IPS-NIHi11 (cell line): ENCODE data around the gene EEF2K.
"Not testable (repeated sequence)": the region's sequence is repeated elsewhere in the genome, so short reads cannot be mapped to it uniquely, and the experiment has no call there.

ENCODE experiments used
- DNase-seq: peaks from one replicate; pipeline ENCODE4 v3.0.0; 2012; ENCODE audit warnings: mixed read lengths, low spot score

The EEF2K gene

DNA sequence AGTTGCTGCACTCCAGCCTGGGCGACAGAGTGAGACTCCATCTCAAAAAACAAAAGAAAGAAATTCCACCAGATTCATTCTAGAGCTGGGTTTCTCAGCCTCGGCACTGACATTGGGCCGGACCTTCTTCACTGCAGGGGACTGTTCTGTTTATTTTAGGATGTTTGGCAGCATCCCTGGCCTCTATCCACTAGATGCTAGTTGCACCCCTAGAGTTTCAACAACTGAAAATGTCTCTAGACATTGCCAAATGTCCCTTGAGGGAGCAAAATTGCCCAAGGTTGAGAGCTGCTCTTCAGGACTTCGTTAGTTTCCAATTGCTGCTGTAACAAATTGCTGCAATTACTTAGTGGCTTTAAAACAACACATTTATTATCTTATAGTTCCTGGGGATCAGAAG, 7.2 kb downstream of the EEF2K start:
- no peak for DNase-seq

DNA sequence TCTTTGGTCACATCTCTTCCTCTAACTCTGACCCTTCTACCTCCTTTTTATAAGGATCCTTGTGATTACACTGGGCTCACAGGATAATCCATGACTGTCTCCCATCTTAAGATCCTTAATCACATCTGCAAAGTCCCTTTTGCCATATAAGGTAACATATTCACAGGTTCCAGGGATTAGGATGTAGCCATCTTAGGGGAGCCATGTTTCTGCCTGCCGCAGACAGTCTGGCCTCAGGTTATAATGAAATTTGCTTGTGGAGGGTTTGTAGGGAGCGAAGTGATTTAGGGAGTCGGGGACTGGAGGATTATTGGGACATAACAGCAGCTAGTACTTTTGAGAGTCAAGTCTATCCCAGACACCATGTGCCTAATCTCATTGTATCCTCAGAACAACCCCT, 7.7 kb downstream of the EEF2K start:
- DNase-seq: no peak

DNA sequence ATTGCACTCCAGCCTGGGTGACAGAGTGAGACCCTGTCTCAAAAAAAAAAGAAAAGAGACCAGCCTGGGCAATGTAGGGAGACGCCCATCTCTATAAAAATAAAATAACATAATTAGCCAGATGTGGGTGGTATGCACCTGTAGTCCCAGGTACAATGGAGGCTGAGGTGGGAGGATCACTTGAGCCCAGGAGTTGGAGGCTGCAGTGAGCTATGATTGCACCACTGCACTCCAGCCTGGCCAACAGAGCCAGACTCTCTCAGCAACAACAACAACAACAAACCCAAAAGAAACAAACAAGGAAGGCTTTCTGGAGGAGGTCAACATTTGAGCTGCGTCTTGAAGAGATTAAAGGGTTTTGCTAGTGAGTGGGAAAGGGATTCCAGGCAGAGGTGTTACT, 8.3 kb downstream of the EEF2K start:
- DNase-seq: no peak

DNA sequence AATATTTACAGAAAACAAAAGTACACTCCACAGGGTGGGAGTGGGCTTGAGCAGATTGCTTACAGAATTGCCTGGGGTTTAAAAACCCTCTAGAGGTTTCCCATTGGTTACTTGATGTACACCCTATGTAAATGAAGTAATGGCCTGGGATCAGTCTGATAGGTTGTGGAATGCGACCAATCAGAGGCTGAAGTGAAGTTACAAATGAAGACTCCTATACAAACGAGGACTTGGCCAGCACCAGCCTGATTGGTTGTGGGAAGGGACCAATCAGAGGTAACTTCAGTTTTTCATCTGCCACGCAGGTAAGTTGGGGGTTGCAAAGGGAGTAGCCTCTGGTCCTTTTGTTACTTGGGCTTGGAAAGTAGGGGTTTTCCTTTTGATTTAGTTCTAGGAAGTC, 8.8 kb downstream of the EEF2K start:
- no peak for DNase-seq

DNA sequence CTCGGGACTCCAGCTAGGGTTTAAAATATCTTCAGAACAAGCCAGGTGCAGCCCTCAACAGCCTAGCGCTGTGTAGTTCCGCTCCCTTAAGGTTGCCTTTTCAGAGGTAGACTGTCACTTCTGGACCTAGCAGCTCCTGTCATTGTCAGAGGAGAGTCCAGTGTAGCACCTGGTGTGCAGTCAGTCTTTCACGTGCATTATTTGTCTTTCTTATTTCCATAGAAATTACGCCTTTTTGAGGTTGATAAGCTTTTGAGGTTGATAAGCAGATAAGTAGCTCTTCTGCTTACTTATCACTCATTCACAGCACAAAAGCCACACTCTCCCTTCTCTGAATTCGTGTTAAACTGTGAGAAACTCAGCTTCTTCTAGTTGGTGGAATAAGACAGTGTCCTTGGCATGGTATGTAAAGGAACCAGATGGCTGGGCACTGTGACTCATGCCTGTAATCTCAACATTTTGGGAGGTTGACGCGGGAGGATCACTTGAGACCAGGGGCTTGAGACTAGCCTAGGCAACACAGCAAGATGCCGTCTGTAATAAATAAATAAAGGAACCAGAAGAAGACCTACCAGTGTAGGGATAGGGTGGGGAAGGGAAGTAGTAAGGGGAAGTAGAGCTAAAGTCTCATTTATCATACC, 10.2 kb downstream of the EEF2K start:
- no peak for DNase-seq

DNA sequence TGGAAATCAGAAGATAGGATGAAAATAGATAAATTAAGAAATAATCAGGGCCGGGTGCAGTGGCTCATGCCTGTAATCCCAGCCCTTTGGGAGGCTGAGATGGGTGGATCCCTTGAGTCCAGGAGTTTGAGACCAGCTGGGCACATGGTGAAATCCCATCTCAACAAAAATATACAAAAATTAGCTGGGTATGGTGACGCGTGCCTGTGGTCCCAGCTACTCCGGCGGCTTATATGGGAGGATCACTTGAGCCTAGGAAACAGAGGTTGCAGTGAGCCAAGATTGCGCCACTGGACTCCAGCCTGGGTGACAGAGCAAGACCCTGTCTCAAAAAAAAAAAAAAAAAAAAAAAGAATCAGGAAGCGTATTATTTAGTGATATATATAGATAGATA, 10.8 kb downstream of the EEF2K start:
- not testable (repeated sequence) for DNase-seq

DNA sequence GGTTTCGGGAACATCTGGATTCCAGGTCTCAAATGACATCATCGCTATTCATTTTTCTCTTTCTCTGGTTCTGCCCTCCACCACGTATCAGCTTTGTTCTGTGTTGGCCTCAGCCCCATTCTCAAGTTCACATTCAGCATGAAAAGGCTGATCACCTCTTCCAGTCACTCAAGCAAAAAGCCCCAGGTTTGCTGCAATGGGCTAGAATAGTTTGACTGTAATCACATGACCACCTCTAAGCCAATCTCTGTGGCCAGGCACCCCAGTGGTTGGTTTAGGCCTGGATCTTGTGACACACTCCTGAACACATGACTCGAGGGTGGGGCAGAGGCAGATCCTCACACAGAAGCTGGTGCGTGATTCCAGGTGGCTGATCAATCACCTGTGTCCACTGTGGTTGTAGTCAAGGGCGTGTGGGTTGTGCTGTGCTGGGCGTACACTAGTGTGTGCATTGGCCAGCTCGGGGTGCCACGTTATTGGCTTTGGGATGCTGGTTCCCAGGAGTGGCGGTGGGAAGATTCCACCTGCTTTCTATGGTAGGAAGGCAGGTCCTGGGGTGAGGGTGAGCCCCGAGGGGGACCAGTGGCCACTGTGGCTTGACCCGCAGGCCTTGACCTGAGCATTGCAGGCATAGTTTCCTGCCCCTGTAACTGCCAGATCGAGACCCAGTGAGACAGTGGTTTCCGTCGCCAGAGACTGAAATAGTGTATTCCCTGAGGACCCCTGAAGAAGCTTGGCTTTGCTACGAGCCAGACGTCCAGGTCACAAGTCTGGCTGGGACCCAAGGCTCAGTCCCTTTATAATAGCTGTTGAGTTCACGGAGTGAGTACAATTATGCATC, 12.0 kb downstream of the EEF2K start:
- peak; percentile 54 for DNase-seq

DNA sequence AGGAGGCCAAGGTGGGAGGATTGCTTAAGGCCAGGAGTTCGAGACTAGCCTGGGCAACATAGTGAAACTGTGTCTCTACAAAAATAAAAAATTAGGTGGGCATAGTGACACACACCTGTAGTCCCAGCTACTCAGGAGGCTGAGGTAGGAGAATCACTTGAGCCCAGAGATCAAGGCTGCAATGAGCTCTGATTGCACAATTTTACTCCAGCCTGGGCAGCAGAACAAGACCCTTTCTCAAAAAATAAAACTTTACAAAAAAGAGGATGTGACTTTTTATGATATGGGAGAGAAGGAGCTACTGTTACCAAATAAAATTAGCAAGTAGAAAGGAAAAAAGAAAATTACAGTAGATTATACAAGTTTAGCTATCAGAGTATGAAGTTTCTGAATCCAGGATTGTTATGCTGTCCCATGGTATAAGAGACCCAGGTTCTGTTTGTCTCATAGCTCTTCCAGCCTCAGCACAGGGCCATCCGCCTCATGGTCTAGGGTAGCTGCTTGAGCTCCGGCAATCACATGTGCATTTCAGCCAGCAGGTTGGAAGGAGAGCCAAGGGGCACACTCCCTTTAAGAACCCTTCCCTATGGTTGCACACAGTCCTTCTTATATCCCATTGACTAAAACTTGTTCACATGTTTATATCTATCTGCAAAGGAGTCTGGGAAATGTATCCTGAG, 13.5 kb downstream of the EEF2K start:
- DNase-seq: no peak

DNA sequence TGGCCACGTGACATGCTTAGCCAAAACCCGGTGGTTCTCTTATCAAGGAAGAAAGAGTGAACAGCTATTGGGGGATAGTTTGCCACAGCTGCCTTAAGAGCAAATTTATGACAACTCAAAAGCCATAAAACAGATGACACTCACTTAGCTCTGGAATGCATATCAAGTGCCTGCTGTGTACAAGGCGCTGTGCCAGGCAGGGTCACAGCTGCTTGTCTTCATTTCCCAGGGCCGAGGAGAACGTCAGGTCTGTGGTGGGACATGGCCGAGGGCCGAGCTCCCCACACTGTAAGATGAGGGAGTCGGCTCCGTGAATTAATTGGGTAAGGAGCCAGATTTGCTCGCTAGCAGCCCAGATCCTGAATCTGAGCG, 14.0 kb downstream of the EEF2K start:
- DNase-seq: no peak

DNA sequence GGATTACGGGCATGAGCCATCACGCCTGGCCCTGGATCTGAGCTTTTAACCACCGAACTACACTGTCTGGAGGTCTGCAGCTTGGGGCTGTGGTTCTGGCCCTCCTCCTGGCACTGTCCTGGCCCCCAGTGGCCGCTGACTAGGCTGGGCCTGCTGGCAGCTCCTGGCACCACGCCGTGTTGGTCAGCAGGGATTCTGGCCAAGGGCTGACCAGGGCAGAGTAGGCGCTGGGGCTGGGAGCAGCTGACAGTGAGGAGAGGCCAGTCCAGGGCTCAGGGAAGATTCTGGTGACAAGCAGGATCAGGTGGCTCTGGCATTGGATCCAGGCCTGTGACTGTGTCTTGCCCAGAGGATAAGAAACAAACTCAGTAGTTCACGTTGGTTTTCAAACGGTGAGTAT, 14.6 kb downstream of the EEF2K start:
- DNase-seq: no peak

DNA sequence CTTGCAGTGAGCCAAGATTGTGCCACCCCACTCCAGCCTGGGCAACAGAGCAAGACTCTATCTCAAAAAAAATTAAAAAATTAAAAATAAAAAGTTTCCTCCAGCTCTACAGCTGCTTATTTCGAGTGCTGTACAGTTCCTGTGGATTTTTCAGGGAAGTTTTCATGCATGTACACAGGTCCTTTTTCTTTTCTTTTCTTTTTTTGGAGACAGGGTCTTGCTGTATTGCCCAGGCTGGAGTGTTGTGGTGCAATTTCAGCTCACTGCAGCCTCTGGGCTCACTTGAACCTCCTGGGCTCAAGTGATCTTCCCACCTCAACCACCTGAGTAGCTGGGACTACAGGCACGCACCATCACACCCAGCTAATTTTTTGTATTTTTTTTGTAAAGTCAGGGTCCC, 15.9 kb downstream of the EEF2K start:
- no peak for DNase-seq

DNA sequence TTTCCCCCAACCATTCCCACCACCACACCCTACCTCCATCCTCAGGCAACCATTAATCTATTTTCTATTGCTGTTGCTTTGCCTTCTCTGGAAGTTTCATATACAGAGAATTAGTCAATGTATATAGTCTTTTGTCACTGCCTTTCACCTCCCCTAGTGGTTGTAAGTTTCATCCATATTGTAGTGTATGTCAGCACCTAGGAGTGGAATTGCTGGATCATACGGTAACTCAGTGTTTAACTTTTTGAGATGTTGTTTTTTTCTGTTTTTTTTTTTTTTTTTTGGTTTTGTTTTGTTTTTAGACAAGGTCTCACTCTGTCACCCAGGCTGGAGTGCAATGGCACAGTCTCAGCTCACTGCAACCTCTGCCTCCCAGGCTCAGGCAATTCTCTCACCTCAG, 16.9 kb downstream of the EEF2K start:
- no peak for DNase-seq

DNA sequence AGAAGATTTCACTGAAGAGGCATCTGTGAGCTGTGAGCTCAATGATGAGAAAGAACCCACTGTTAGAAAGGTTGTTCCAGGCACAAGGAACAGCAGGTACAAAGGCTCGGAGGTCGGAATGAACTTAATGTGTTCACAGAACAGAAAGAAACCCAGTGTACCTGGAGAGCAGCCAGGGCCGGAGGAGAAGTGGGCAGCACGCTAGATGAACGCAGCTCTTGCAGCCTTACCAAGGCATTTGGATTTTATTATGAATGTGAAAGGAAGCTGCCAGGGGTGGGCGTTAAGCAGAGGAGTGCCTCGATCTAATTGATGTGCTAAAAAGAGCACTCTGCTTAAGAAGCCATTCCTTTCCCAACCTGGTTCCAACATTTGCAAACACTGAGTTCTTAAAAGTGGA, 19.0 kb downstream of the EEF2K start:
- peak; percentile 26 for DNase-seq

DNA sequence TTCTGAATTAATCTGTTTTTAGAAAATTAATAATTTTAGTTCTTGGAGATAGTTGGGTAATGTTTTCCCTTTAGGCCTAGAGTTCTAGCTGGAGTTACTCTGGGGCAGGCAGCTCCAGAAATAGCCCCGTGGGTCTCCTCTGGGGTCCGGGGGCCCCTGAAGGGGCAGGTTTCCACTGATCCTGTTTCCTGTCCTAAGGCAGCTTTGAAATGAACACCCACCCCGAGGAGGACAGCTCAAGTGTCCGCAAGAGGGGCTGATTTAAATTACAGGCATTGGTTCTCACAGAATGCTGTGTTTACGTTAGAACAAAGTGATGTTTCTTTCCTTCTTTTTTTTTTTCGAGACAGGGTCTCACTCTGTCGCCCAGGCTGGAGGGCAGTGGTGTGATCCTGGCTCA, 23.8 kb downstream of the EEF2K start:
- DNase-seq: no peak

DNA sequence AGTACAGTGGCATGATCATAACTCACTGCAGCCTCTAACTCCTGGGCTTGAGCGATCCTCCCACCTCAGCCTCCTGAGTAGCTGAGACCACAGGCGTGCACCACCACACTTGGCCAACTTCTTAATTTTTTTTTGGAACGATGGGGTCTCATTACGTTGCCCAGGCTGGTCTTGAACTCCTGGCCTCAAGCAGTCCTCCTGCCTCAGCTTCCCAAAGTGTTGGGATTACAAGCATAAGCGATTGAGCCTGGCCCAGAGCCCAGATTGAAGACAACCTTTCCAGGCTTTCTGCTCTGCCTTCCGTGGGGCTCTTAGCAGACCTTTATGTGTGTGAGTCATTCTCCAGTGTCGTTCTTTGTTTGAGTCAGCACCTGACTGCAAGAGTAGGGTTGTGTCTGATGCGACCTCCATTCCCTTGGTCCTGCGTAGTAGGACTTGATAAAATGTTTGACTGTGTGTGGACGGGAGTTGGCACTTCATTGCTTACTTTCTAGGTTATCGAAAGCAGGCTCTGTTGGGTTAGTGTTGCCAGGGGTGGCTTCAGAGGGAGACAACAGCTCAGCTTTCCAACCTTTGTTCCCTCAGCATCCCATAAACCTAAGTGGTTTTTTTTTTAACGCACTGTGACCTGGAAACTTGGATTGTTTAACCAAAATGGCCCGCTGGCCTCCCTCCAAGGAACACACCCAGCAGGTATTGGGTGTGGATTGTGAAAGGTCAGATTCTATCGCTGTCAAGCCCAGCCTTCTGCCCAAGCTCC, 26.4 kb downstream of the EEF2K start:
- DNase-seq: peak; percentile 44

DNA sequence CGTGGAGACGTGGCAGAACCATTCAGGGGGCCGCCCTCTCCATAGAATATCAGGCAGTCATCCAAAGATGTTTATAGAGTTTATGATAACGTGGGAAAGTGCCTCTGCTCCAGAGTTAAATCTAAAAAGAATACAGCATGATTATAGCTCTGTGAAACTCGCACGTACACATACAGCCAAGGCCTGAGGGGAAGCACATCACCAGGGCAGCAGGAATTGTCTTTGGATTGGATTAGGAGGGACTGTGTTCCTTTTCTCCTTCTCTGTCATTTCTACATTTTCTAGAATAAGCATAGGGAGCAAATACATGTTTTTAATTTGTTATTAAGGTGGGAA, 26.9 kb downstream of the EEF2K start:
- no peak for DNase-seq

DNA sequence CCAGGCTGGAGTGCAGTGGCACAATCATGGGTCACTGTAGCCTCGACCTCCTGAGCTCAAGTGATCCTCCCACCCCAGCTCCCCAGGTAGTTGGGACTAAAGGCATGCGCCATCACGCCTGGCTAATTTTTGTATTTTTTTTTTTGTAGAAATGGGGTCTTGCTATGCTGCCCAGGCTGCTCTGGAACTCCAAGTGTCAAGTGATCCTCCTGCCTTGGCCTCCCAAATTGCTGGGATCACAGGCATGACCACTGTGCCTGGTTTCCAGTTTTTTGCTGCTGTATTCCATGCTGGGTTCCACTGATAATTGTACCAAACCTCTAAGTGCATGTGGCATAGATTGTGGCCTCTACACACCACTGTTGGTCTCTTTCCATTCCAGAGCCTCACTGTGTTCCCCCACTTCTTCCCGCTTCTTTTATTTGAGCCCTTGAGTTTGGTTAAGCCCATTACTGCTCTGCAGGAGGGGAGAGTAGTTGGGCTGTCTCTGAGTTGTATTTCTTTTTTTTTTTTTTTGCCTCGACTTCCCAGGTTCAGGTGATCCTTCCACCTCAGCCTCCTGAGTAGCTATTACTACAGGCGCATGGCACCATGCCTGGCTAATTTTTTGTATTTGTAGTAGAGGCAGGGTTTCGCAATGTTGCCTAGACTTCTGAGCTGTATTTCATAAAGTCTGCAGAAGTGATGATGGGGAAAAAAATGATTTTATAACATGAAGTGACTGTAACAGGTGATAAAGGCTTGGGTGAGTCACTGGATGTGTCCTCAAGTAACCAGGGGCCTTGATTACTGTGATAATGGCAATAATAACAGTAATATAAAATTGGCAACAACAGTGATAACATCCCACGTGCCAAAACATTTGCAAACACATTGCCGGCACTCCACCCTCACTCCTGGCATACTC, 30.0 kb downstream of the EEF2K start:
- no peak for DNase-seq

DNA sequence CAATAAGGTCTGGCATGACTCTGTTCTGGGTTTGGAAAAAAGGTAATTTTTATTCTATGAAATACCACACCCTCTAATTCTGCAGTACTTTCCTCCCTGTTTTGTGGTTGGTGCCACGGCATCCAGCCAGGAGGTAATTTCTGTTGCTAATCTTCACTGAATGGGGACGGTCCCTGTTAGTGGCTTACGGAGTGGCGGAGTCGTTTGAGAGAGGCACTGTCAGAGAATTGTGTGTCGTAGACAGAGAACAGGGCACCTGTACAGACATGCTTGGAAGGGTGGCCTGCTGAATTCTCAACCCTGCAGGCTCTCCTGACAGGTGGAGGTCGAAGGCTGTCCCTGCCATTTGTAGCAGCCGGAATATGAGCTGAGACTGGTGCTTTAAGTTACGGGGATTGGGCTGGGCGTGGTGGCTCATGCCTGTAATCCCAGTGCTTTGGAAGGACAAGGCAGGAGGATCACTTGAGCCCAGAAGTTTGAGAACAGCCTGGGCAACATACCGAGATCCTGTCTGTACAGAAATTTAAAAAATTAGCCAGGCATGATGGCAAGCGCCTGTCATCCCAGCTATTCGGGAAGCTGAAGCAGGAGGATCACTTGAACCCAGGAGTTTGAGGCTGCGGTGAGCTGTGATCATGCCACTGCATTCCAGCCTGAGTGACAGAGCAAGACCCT, 33.2 kb downstream of the EEF2K start:
- no peak for DNase-seq

DNA sequence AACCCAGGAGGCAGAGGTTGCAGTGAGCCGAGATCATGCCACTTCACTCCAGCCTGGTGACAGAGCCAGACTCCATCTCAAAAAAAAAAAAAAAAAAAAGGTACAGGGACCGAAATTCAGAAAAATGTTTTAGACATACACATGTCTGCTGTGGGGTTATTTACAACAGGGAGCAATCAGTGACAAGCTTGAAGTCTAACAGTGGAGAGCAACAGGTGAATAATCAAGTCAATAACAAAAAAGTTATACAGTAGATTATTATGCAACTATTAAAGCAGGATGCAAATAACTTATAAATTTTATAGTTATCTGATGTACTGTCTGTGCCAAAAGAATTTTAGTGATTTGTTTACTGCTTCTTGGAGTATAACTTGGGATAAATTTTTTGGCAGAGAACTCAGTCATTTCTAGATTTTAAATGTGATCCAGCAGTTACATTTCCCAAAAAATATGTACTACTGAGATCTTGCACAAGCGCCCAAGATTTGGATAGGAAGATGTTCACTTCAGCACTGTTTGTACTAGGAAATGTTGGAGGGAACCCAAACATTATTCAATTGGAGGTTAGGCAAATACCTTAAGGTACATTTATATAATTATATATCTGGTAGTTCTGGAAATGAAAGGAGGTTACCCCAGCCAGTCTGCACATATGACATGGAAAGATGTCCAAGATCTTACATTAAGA, 34.1 kb downstream of the EEF2K start:
- no peak for DNase-seq

DNA sequence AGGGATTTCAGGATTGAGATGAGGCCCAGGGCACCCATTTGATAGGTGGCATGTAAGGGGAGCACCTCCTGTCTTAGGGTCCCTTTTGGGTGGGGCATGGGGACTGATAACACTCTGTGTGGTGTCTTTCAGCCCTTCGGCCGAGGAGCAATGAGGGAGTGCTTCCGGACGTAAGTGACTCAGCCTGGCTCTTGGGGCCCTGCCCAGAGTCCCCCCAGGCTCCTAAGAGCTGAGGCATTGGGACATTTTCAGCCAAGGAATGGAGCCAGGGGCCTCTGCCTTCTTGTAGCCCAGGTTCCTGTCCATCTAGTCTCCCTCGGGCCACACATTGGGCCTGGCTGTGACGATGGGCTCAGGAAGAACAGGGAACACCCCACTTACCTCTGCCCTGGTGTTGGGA, 44.4 kb downstream of the EEF2K start:
- no peak for DNase-seq
